ENCODE results near the gene MESP2.
"Not testable (repeated sequence)": the region's sequence is repeated elsewhere in the genome, so short reads cannot be mapped to it uniquely, and the experiment has no call there.

MESP2 gene

DNA sequence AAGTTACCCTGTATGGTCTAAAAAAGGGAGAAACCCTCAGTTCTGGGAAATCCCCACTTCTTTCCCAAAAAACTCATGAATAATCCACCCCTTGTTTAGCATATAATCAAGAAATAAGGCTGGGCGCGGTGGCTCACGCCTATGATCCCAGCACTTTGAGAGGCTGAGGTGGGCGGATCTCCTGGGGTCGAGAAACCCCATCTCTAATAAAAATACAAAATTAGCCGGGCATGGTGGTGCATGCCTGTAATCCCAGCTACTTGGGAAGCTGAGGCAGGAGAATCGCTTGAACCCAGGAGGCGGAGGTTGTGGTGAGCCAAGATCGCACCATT lies 6.5 kb downstream of the MESP2 start:
- not testable (repeated sequence) for DNase-seq

DNA sequence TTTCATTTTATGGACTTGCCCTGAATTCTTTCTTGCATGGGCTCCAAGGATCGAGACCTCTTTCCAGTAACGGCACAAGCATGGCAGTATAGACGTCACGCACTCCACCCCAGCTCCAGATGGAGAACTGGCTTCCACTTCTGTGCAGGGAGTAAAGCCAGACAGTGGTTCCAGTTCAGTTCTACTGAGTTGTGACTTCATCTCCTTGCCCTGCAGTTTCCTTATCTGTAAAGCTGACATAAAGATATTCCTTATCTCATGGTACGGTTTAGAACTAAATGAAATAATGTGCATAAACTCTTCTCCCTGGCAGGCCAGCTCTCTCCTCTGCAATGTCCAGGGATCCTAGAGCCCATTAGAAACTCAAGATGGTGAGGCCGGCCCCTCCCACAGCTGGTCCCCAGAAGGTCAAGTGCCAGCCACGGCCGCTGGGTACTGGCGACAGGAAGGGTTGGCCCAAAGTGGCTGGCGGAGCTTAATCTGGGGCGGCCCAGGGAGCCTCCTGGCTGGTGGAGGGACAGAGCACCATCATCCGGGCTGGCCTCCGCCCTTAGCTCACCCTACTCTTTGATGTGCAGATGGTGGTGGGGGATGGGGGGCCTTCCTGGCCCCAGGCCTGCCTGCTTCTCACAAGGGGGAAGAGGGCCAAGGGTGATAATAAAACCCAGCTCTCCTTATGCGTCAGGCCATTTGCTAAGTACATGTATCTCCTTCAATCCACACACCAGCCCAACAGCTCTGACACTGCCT lies 7.2 kb downstream of the MESP2 start:
- DNase-seq, result peak; percentile 30

GRCh38 chr15:89783861-89784685 lies 7.9 kb downstream of the MESP2 start:
- DNase-seq, result no peak

DNA sequence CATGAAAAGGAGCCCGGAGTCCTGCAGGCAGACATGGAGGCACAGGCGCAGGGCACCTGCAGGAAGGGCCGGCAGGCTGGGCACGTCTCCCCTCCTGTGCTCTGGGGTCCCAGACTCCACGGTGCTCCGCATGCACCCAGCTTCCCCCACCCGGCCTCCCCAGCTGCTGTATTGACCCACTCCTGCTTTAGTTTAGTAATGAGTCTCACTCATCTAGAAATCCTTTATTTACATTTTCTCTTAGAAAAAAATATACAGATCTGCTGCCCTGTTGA lies 8.5 kb downstream of the MESP2 start:
- DNase-seq, result no peak

- DNase-seq, result no peak
Measured at GRCh38 chr15:89785064-89785773, 9.1 kb downstream of the MESP2 start.

DNA sequence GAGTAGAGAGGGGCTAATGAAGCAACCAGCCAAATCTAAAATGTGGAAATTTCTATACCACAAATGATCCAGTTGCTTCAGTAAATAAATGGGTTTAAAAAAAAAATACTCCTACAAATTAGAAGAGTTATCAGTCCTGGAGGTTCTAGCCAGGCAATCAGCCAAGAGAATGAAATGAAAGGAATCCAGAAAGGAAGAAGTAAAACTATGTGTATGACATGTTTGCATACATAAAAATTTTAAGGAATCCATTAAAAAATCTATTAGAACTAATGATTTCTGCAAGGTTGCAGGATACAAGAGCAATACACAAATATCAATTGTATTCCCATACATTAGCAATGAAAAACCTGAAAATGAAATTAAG lies 9.6 kb downstream of the MESP2 start:
- DNase-seq, result no peak

DNA sequence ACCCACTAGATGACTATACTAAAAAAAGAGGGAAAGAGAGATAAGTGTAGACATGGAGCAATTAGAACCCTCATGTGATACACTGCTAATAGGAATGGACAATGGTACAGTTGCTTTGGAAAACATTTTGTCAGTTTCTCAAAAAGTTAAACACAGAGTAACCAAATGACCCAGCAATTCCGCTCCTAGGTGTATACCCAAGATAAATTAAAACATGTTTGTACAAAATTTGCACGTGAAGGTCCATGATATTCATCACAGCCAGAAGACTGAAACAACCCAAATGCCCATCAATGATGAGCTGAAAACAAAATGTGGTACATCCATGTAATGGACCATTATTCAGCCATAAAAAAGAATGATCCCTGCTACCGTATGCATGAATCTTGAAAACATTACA lies 11.8 kb downstream of the MESP2 start:
- DNase-seq, result no peak

GRCh38 chr15:89788585-89788984 lies 12.5 kb downstream of the MESP2 start:
- DNase-seq, result not testable (repeated sequence)

DNA sequence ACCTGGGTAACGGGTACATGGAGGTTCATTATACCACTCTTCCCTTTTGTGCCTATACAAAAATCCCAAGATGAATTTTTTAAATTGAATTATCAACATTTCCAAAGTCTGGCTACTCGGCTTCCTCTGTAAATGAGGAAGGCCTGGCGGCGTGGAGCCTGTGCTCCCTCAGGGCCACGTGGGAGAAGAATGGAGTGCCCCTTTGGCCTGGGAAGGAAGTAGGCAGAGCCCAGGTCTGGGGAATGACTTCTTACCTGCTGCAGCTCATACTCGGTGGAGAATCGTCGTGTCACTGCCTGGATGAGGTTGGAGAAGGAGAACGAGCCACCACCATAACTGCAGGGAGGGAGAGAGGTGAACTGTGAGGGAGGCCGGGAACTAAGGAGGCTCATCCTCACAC lies 14.1 kb downstream of the MESP2 start:
- no peak for DNase-seq

- DNase-seq, result no peak
Measured at GRCh38 chr15:89790661-89791060, 14.5 kb downstream of the MESP2 start.

DNA sequence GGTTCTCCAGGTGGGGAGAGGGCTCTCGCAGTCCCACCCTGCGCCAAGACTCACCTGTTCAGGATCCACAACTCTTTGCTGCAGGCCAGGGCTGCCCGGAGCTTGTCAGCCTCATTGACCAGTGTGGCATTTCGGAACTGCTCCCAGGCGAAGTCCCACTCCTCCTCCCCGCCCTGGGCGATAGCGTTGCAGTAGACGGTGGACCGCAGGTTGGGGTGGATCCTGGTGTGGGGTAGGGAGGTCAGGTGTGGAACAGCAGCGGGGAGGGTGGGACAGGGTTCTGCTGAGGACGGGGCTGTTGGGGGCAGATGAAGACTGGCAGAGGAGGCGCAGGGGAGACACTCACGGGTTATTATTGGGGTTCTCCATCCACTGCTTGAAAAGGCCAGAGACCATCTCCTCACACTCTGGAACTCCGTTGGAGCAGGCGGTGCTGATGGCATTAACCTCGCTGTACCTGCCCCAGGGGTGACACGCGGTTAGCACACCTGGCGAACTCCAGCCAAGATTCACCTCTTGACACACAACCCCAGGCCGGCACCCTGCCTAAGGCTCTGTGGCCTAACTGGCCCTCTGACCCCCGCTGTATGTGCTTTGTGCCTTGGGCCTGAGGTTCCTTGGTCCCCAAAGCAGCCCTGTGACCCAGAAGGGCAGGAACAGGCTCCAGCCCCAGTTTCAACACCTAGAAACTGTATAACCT lies 16.1 kb downstream of the MESP2 start:
- DNase-seq, result no peak

DNA sequence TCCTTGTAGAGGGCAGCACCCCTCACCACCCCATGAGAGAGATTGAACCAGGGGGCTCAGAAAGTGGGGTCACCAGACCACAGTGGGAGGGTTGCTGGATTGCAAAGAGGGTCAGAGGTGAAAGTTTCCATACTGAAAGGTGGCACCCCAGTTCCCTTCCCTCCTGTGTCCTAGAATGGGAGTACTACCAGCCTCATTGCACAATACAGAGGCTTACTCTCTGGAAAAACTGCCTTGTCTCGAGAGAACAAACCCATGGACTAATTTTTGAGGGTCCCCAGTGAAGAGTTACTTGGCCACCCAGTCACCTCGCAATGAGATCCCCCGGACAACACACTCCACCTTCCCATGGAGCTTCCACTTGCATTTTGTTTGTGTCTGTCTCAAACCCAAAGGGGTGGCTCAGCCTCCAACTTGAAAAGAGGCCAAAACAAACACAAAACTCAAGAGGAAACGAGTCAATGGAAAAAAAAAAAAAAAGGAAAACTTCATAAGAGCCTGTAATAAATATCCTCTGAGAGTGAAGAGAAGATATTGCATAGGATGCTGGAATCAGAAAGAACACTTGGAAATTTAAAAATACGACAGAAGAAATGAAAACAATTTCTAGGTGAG lies 18.6 kb downstream of the MESP2 start:
- no peak for DNase-seq

DNA sequence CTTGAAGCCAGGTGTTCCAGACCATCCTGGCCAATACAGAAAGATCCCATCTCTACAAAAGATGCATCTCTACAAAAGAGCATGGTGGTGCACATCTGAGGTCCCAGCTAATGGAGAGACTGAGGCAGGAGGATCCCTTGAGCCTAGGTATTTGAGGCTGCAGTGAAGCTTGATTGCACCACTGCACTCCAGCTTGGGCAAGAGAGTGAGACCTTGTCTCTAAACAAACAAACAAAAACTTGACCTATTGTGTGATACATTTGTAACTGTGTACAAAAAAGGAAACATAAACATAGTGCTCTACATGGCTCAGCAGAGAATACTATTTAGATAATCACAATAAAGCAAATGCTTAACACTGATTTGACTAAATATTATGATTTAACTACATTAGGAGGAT lies 19.9 kb downstream of the MESP2 start:
- no peak for DNase-seq

- DNase-seq, result no peak
Measured at GRCh38 chr15:89797678-89798201, 21.6 kb downstream of the MESP2 start.

GRCh38 chr15:89799011-89799911 lies 23.1 kb downstream of the MESP2 start:
- DNase-seq, result no peak

- no peak for DNase-seq
Measured at GRCh38 chr15:89799918-89800498, 23.9 kb downstream of the MESP2 start.

GRCh38 chr15:89801471-89802195 lies 25.5 kb downstream of the MESP2 start:
- DNase-seq, result no peak

DNA sequence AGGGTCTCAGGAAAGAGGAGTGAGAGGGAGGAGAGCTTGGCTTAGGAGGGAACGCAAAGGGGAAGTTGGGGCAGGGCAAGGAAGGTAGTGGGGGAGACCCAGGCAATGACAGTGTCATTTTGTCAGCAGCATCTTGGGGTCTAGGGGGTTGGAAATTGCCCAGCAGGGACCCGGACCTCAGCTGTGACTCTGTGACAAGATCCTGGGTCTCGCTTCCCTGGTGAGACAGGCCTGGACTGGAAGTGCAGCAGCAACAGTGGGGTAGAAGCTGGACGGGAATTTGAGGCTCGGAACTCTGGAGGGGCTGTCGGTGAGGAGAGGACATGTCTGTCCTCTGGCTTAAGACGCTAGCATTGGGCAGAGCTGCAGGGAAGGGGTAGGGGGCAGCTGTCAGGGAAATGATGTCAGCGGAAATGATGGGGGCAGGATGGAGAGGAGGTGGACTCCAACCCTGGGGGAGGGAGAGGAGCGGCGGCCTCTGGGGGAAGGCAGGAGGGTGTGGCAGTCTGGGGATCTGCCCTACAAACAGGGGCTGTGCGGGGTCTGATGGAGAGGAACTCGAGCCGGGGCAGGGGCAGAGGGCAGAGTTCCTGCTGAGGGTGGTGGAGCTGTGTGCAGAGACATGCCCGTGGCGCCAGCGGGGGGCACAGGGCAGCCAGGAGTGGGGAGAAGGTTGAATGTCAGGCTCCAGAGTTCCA lies 26.2 kb downstream of the MESP2 start:
- DNase-seq, result no peak

DNA sequence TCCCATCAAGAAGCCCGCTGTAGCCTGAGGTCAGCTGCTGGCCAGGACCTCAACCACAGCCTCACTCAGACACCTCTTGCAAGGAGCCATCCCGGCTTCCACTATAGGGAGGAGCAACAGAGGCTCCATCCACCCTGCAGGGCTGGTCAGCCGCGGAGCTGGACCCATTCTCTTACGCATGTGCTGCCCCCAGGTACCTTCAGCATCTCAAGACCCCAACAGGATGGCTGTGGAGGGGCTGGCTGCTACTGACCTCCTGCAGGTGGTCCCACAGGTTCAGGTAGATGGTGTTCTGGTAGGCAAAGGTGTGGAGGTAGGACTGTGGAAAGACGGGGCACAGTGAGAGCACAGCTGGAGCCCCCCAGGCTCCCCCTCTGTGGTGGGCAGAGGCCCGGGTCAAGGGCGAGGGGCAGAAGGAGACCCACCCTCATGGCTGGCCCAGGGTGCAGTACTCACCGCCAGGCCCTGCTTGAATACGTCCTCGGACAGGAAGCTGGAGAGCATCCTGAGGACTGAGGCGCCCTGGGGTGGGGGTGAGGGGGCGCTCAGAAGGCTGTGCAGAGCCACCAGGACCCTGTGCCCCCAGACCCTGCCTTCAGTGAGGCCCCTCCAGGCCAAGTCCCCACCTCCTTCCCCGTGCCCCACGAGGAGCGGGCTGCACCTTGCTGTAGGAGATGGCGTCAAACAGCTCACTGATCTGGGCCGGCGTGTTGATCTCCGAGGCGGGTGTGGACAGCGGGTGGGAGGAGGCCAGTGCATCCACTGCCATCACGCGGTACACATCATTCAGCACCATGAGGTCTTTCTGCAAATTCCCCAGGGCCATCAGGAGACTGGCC lies 27.1 kb downstream of the MESP2 start:
- no peak for DNase-seq

Data from DMS 273 treated with DMSO at 0.1 percent for 48 hours (cell line).